GM12873 (cell line): ENCODE data around the gene WDR38.

Source experiments
- CTCF ChIP-seq: IDR thresholded peaks from 2 replicates; pipeline ENCODE4 v1.5.1; 2012; ENCODE audit warnings: low read depth, mild to moderate bottlenecking, moderate library complexity, low read length, control low read depth; ENCODE audit not compliant: insufficient read depth; ENCODE audit errors: missing control alignments

WDR38 gene

GRCh38 chr9:124835026-124835557 is 18.2 kb upstream of the WDR38 start:
- TF ChIP-seq CTCF = no peak

- TF ChIP-seq CTCF = peak; percentile 59
These were observed 13.5 kb upstream of the WDR38 start for GRCh38 chr9:124839612-124840299.

GRCh38 chr9:124840300-124840833 is 12.9 kb upstream of the WDR38 start:
- peak; percentile 49 for TF ChIP-seq CTCF

GRCh38 chr9:124841075-124841821 is 12.0 kb upstream of the WDR38 start:
- TF ChIP-seq CTCF = no peak

- no peak for TF ChIP-seq CTCF
These were observed 9.7 kb upstream of the WDR38 start for GRCh38 chr9:124843456-124844034.

- no peak for TF ChIP-seq CTCF
These were observed 9.0 kb upstream of the WDR38 start for GRCh38 chr9:124844291-124844690.

- TF ChIP-seq CTCF = no peak
These were observed 6.3 kb upstream of the WDR38 start for GRCh38 chr9:124846969-124847368.
